Keratinocyte (primary cell): ENCODE results near the gene MYO15B. TPM values are rescaled to one million over a fixed set of nuclear protein-coding genes. Genes with fewer than 3 reads are reported as not detected.

ENCODE experiments used
- DNase-seq: peaks from one replicate; pipeline ENCODE4 v3.0.0-alpha.2; 2011; ENCODE audit warnings: low read depth, missing footprints, low spot score
- FAIRE-seq: peaks from 2 replicates; lab custom pipeline; 2011; peaks lifted over from hg19 to GRCh38; lab: Jason Lieb, UNC
- H2AFZ ChIP-seq: 2 replicates; pipeline ENCODE4 v1.6.0; 2012; ENCODE audit warnings: low read length, control low read depth, inconsistent platforms; ENCODE audit not compliant: control insufficient read depth
- H3K27ac ChIP-seq: 2 replicates; pipeline ENCODE4 v1.5.1; 2011; ENCODE audit warnings: low read length; ENCODE audit not compliant: control insufficient read depth, insufficient read depth
- H3K27me3 ChIP-seq: 3 replicates; pipeline ENCODE4 v1.6.0; 2011; ENCODE audit warnings: low read length; ENCODE audit not compliant: control insufficient read depth, insufficient read depth; ENCODE audit errors: extremely low read depth
- H3K36me3 ChIP-seq, 2 experiments: 2 replicates in 1 of 2; 3 replicates in 1 of 2; pipeline ENCODE4 v1.5.1; 2011; ENCODE audit warnings: low read length in 2 of 2, mild to moderate bottlenecking in 1 of 2; ENCODE audit not compliant: control insufficient read depth in 2 of 2, insufficient read depth in 2 of 2; ENCODE audit errors: extremely low read depth in 1 of 2
- H3K4me1 ChIP-seq: 3 replicates; pipeline ENCODE4 v1.5.1; 2011; ENCODE audit warnings: low read length; ENCODE audit not compliant: control insufficient read depth, insufficient read depth; ENCODE audit errors: extremely low read depth
- H3K4me2 ChIP-seq: 3 replicates; pipeline ENCODE4 v1.6.0; 2011; ENCODE audit warnings: low read depth, low read length; ENCODE audit not compliant: control insufficient read depth, insufficient read depth; ENCODE audit errors: extremely low read depth
- H3K4me3 ChIP-seq, 3 experiments: fragments of 200-600 bp in 1 of 3; sonication (generic) in 1 of 3; 2 replicates in 2 of 3; 3 replicates in 1 of 3; pipeline ENCODE4 v1.5.1; 2011 to 2016; ENCODE audit warnings: low read length in 3 of 3, mild to moderate bottlenecking in 3 of 3, control low read depth in 2 of 3, inconsistent platforms in 1 of 3, low read depth in 1 of 3, mixed read lengths in 1 of 3, mixed run types in 1 of 3, moderate library complexity in 1 of 3; ENCODE audit not compliant: control insufficient read depth in 2 of 3, insufficient read depth in 2 of 3; ENCODE audit errors: extremely low read depth in 1 of 3
- H3K79me2 ChIP-seq: 2 replicates; pipeline ENCODE4 v1.6.0; 2012; ENCODE audit warnings: low read length; ENCODE audit not compliant: control insufficient read depth, insufficient read depth
- H3K9ac ChIP-seq: 3 replicates; pipeline ENCODE4 v1.6.0; 2011; ENCODE audit warnings: low read length; ENCODE audit not compliant: control insufficient read depth, insufficient read depth; ENCODE audit errors: extremely low read depth
- H3K9me1 ChIP-seq: 3 replicates; pipeline ENCODE4 v1.6.0; 2011; ENCODE audit warnings: low read length; ENCODE audit not compliant: control insufficient read depth, insufficient read depth; ENCODE audit errors: extremely low read depth
- H3K9me3 ChIP-seq: 2 replicates; pipeline ENCODE4 v1.5.1; 2012; ENCODE audit warnings: low read depth, low read length; ENCODE audit not compliant: control insufficient read depth
- H4K20me1 ChIP-seq: 3 replicates; pipeline ENCODE4 v1.6.0; 2011; ENCODE audit warnings: low read length; ENCODE audit not compliant: control insufficient read depth, insufficient read depth; ENCODE audit errors: extremely low read depth
- EZH2 ChIP-seq: IDR thresholded peaks from one replicate; pipeline ENCODE4 v1.6.1; 2012; ENCODE audit warnings: inconsistent platforms, mild to moderate bottlenecking, low read length, moderate library complexity
- dilution Hi-C: fragments of 300-500 bp; cut with MboI; formaldehyde crosslinking; loops from one replicate; pipeline ENCODE4 v1.7.0; 2020; ENCODE audit warnings: low sequenced_read_pairs; ENCODE audit not compliant: extremely low pct_ligation_motif_present
- polyA plus RNA-seq, 5 experiments: library from polyadenylated mRNA; depleted of rRNA in 3 of 5; stranded (reverse) in 3 of 5; stranded (forward) in 1 of 5; unstranded in 1 of 5; fragments of >200 nt; gene quantifications; 1 replicate in 1 of 5; 2 replicates in 3 of 5; 3 replicates in 1 of 5; pipeline versions ENCODE4 v1.2.1 to v1.2.3, GENCODE V29; 2011 to 2012; ENCODE audit warnings: missing spikeins in 2 of 5, low read depth in 1 of 5, low replicate concordance in 1 of 5
- TF ChIP-seq, protein P1 (sequence below), 3 experiments: IDR thresholded peaks in 1 of 3; conservative IDR thresholded peaks in 1 of 3; optimal IDR thresholded peaks in 1 of 3; 2 replicates in 2 of 3; 3 replicates in 1 of 3; pipeline versions ENCODE3 to v1.5.1; 2011; ENCODE audit warnings: low read length in 3 of 3, mild to moderate bottlenecking in 3 of 3, moderate library complexity in 2 of 3, control low read depth in 1 of 3, inconsistent platforms in 1 of 3; ENCODE audit not compliant: insufficient read depth in 2 of 3; ENCODE audit errors: extremely low read depth in 1 of 3

The MYO15B gene
- polyA plus RNA-seq, 1 donor (not counting 4 experiments of a cell fraction or from before 2014, with no cell fraction given): 0.14 TPM

DNA sequence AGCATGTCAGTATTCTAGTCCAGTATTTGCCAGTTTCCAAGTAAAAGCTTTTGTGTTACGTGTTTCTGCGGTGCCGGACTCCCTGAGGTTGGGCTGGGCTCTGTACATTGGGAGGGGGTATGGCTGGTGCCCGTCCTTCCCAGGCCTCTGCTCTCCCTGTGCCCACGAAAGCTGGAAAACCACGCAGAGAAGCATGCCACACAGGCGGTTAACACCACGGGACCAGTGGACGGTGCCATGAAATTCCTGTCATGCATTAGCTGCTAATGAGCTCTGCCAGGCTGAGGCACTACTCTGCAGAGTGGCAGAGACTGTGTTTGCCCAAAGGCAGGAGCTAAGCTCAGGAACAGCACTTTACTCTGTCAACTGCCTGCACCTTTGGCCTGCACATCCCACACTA lies 53.7 kb downstream of the MYO15B start:
- H3K4me2 ChIP-seq: no peak overlapping the region
- no peak for FAIRE-seq
- no peaks in the 10 kb centered on the region for H3K9me3 ChIP-seq
- no peak overlapping the region for H2AFZ ChIP-seq
- no peaks in the 10 kb centered on the region for H4K20me1 ChIP-seq
- H3K9me1 ChIP-seq: peaks cover 2% of the 10 kb centered on the region
- no peaks in the 10 kb centered on the region for H3K27me3 ChIP-seq
- H3K79me2 ChIP-seq: no peaks in the 10 kb centered on the region
- H3K4me3 ChIP-seq: no peak overlapping the region
- peaks cover 46% of the 10 kb centered on the region for H3K4me1 ChIP-seq
- H3K9ac ChIP-seq: no peak overlapping the region
- no peak overlapping the region for H3K27ac ChIP-seq
- no peak for TF ChIP-seq EZH2
- TF ChIP-seq, protein P1, sequence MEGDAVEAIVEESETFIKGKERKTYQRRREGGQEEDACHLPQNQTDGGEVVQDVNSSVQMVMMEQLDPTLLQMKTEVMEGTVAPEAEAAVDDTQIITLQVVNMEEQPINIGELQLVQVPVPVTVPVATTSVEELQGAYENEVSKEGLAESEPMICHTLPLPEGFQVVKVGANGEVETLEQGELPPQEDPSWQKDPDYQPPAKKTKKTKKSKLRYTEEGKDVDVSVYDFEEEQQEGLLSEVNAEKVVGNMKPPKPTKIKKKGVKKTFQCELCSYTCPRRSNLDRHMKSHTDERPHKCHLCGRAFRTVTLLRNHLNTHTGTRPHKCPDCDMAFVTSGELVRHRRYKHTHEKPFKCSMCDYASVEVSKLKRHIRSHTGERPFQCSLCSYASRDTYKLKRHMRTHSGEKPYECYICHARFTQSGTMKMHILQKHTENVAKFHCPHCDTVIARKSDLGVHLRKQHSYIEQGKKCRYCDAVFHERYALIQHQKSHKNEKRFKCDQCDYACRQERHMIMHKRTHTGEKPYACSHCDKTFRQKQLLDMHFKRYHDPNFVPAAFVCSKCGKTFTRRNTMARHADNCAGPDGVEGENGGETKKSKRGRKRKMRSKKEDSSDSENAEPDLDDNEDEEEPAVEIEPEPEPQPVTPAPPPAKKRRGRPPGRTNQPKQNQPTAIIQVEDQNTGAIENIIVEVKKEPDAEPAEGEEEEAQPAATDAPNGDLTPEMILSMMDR (optimal IDR thresholded peaks at IDR 0.05 in 1 of 3, IDR thresholded peaks at IDR 0.05 in 1 of 3, conservative IDR thresholded peaks at IDR 0.05 in 1 of 3; ENCODE audit: extremely low read depth in 1 of 3, insufficient read depth in 2 of 3, low read length in 3 of 3): no peak
- DNase-seq: no peak
- peaks cover 0 to 17% of the 10 kb centered on the region in 2 experiments for H3K36me3 ChIP-seq
- dilution Hi-C loops: no loop called here

DNA sequence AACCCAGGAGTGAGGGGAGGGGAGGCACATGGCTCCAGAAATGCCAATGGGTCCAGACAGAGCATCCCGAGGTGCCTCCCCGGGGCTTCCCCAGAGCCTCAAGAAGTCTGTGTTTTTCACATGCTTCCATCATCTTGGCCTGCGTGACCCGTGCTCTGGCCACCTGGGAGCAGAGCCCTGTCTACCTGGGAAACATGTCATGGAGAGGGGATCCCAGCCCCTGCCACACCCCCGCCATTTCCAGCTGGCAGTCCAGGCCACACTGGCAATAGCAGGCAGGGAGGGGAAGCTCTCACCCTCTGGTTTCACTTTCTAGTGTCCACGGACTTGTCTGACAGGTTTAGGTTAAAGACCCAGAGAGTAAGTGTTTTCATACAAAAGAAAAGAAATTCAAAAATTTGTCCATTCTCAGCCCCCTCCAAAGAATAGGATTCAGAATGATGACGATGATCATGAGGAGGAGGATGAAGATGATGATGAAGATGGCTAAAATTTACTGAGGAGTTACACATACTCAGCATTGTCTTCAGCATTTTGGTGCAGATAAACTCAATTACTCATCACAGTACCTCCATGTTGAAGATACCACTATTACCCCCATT lies 54.7 kb downstream of the MYO15B start:
- Histone ChIP-seq H3K4me3 (no peak overlapping the region), H3K4me2 (peak overlapping the region; percentile 25), H4K20me1 (no peaks in the 10 kb centered on the region), H3K79me2 (no peaks in the 10 kb centered on the region), H3K9me1 (peaks cover 2% of the 10 kb centered on the region), H2AFZ (no peak overlapping the region), H3K27ac (peak overlapping the region; percentile 47), H3K36me3 (peaks cover 3 to 12% of the 10 kb centered on the region in 2 experiments), H3K4me1 (peaks cover 51% of the 10 kb centered on the region), H3K27me3 (no peaks in the 10 kb centered on the region), H3K9me3 (no peaks in the 10 kb centered on the region), H3K9ac (no peak overlapping the region)
- dilution Hi-C loops: no loop called here
- DNase-seq: no peak
- TF ChIP-seq, protein P1 (optimal IDR thresholded peaks at IDR 0.05 in 1 of 3, IDR thresholded peaks at IDR 0.05 in 1 of 3, conservative IDR thresholded peaks at IDR 0.05 in 1 of 3; ENCODE audit: extremely low read depth in 1 of 3, insufficient read depth in 2 of 3, low read length in 3 of 3): no peak
- TF ChIP-seq EZH2: no peak
- peak; percentile 44 for FAIRE-seq
